Activated CD8-positive, alpha-beta T cell treated with anti-CD3 and anti-CD28 coated beads for 36 hours (primary cell): ENCODE results near the gene HERC2. TPM values are rescaled to one million over a fixed set of nuclear protein-coding genes. Genes with fewer than 3 reads are reported as not detected.
"Not testable (repeated sequence)": the region's sequence is repeated elsewhere in the genome, so short reads cannot be mapped to it uniquely, and the experiment has no call there.

Source experiments
- ATAC-seq: fragments of 200-7000 bp; cut with Tn5 transposase; one replicate; pipeline ENCODE4 v1.10.0; 2021; ENCODE audit warnings: mild to moderate bottlenecking, moderate library complexity
- CTCF ChIA-PET: fragments of 350-600 bp; sonication (Branson Sonifier 250); formaldehyde crosslinking; loops from one replicate; lab custom pipeline; 2021; ENCODE audit warnings: antibody characterized with exemption; lab: Charles Lee
- POLR2A ChIA-PET: fragments of 350-600 bp; sonication (Branson Sonifier 250); formaldehyde crosslinking; loops from one replicate; lab custom pipeline; 2021; ENCODE audit warnings: antibody characterized with exemption; lab: Charles Lee
- DNase-seq: peaks from one replicate; pipeline ENCODE4 v3.0.0-alpha.2; 2020
- H3K27ac Mint-ChIP-seq: one replicate; pipeline ENCODE4 v1.8.0; 2021; ENCODE audit warnings: mild to moderate bottlenecking, mixed read lengths
- H3K27me3 Mint-ChIP-seq: one replicate; pipeline ENCODE4 v1.8.0; 2021; ENCODE audit warnings: mixed read lengths
- H3K36me3 Mint-ChIP-seq: one replicate; pipeline ENCODE4 v1.8.0; 2021; ENCODE audit warnings: low read depth, mixed read lengths
- H3K4me1 Mint-ChIP-seq: one replicate; pipeline ENCODE4 v1.8.0; 2021; ENCODE audit warnings: low read depth, mixed read lengths
- H3K4me3 Mint-ChIP-seq: one replicate; pipeline ENCODE4 v1.8.0; 2021; ENCODE audit warnings: mild to moderate bottlenecking, moderate library complexity, mixed read lengths
- H3K9me3 Mint-ChIP-seq: one replicate; pipeline ENCODE4 v1.8.0; 2021; ENCODE audit warnings: mixed read lengths
- intact Hi-C: fragments of 100-400 bp; cut with micrococcal nuclease; formaldehyde crosslinking; loops from one replicate; pipeline ENCODE4 v1.10.0; 2022
- total RNA-seq, 2 experiments: library from RNA; stranded (reverse); gene quantifications; one replicate each; pipeline ENCODE4 v1.2.3, GENCODE V29; 2021
- TF ChIP-seq, protein P1 (sequence below): fragments of 200-600 bp; IDR thresholded peaks from one replicate; pipeline ENCODE4 v1.8.0; 2022; ENCODE audit warnings: antibody characterized with exemption, mild to moderate bottlenecking

Gene HERC2
- total RNA-seq, 2 experiments from 2014 or later, result 29.5 to 32.3 TPM

DNA sequence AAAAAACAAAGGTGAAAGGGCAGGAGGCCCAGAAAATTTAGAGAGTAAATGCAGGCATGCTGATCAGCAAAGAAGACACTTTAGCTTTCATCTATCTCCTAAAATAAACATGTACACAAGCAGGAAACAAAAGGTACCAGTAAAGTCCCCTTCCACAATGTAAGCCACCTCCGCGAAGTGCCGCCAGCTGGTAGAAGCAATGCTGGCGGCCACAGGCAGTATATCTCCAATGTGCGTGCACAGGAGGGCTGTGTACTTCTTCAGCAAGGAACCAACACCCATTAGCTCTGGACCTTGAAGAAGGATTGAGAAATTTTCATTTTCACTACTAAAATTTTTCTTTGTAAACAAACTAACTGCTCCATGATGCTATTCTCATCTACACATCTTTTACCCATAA is 75.4 kb downstream of the HERC2 start:
- DNase-seq, result no peak
- Mint-ChIP-seq H3K4me1 (no peaks in the 10 kb centered on the region), H3K36me3 (peaks cover 53% of the 10 kb centered on the region), H3K27ac (no peak overlapping the region), H3K9me3 (peaks cover 7% of the 10 kb centered on the region), H3K4me3 (no peak overlapping the region), H3K27me3 (no peaks in the 10 kb centered on the region)
- intact Hi-C loops, result no loop called here
- ChIA-PET CTCF (no interaction called here), POLR2A (no interaction called here)
- TF ChIP-seq, protein P1, sequence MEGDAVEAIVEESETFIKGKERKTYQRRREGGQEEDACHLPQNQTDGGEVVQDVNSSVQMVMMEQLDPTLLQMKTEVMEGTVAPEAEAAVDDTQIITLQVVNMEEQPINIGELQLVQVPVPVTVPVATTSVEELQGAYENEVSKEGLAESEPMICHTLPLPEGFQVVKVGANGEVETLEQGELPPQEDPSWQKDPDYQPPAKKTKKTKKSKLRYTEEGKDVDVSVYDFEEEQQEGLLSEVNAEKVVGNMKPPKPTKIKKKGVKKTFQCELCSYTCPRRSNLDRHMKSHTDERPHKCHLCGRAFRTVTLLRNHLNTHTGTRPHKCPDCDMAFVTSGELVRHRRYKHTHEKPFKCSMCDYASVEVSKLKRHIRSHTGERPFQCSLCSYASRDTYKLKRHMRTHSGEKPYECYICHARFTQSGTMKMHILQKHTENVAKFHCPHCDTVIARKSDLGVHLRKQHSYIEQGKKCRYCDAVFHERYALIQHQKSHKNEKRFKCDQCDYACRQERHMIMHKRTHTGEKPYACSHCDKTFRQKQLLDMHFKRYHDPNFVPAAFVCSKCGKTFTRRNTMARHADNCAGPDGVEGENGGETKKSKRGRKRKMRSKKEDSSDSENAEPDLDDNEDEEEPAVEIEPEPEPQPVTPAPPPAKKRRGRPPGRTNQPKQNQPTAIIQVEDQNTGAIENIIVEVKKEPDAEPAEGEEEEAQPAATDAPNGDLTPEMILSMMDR, result no peak
- no peak for ATAC-seq

GRCh38 chr15:28243901-28244300 is 78.1 kb downstream of the HERC2 start:
- POLR2A ChIA-PET, result no interaction called here
- CTCF ChIA-PET, result no interaction called here
- ATAC-seq (no peak), DNase-seq (no peak)
- H3K4me1 Mint-ChIP-seq, result no peaks in the 10 kb centered on the region
- TF ChIP-seq, protein P1, result no peak
- intact Hi-C loops, result no loop called here
- H3K27ac Mint-ChIP-seq, result no peak overlapping the region
- no peaks in the 10 kb centered on the region for H3K27me3 Mint-ChIP-seq
- H3K9me3 Mint-ChIP-seq, result peaks cover 7% of the 10 kb centered on the region
- no peak overlapping the region for H3K4me3 Mint-ChIP-seq
- peaks cover 48% of the 10 kb centered on the region for H3K36me3 Mint-ChIP-seq

DNA sequence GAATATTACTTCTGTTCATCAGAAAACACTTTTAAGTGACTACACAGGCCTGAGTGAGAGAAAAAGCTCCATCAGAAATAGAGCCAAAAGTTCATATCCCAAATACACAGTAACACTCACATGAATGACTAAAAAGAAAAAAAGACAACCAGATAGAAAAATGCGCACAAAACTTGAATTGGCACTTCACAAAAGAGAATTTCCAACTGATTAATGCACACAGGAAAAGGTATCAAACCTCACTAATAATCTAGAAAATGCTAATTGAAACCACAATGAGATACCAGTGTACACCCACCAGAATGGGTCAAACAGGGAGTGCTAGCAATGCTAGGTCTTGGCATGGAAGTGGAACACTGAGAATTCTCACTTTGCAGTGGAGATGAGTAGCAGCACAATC is 78.6 kb downstream of the HERC2 start:
- POLR2A ChIA-PET, result no interaction called here
- Mint-ChIP-seq H3K36me3 (peaks cover 43% of the 10 kb centered on the region), H3K27me3 (no peaks in the 10 kb centered on the region), H3K4me1 (no peaks in the 10 kb centered on the region), H3K27ac (no peak overlapping the region), H3K9me3 (peaks cover 7% of the 10 kb centered on the region), H3K4me3 (no peak overlapping the region)
- DNase-seq (no peak), ATAC-seq (no peak)
- CTCF ChIA-PET, result no interaction called here
- TF ChIP-seq, protein P1, result no peak
- intact Hi-C loops, result no loop called here

GRCh38 chr15:28238296-28238695 is 83.7 kb downstream of the HERC2 start:
- H3K27me3 Mint-ChIP-seq, intact Hi-C loops, H3K9me3 Mint-ChIP-seq, DNase-seq, H3K4me1 Mint-ChIP-seq, H3K27ac Mint-ChIP-seq, H3K4me3 Mint-ChIP-seq, CTCF ChIA-PET, ATAC-seq, POLR2A ChIA-PET: not testable (repeated sequence)
- H3K36me3 Mint-ChIP-seq, result peaks cover 31% of the 10 kb centered on the region

DNA sequence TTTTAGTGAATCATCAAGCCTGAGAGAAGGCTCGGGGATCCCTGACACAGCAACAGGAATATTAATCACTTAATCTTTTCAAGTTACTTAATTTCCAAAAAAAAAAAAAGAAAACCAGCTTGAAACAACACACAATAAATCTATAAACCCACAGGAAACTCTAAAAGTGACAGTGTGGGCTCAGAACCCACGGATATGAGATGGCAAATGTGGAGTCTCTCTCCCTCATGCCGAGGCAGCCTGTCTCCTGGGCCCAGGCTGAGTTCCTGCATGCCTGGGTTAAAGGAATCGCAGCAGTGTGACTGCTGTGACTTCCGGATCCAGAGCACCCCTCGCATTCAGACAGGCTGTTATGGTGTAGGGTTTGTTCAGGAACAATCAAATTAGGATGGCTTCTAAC is 90.2 kb downstream of the HERC2 start:
- intact Hi-C loops, H3K9me3 Mint-ChIP-seq, H3K4me3 Mint-ChIP-seq, H3K27ac Mint-ChIP-seq, ATAC-seq, POLR2A ChIA-PET, H3K27me3 Mint-ChIP-seq, H3K4me1 Mint-ChIP-seq, DNase-seq, CTCF ChIA-PET: not testable (repeated sequence)
- peaks cover 20% of the 10 kb centered on the region for H3K36me3 Mint-ChIP-seq

GRCh38 chr15:28231336-28231735 is 90.6 kb downstream of the HERC2 start:
- H3K4me1 Mint-ChIP-seq, ATAC-seq, CTCF ChIA-PET, POLR2A ChIA-PET, H3K27me3 Mint-ChIP-seq, H3K9me3 Mint-ChIP-seq, H3K27ac Mint-ChIP-seq, intact Hi-C loops, H3K4me3 Mint-ChIP-seq, DNase-seq: not testable (repeated sequence)
- peaks cover 24% of the 10 kb centered on the region for H3K36me3 Mint-ChIP-seq

- DNase-seq, H3K4me1 Mint-ChIP-seq, CTCF ChIA-PET, H3K27me3 Mint-ChIP-seq, POLR2A ChIA-PET, ATAC-seq, intact Hi-C loops, H3K4me3 Mint-ChIP-seq, H3K27ac Mint-ChIP-seq, H3K9me3 Mint-ChIP-seq: not testable (repeated sequence)
- H3K36me3 Mint-ChIP-seq, result peaks cover 38% of the 10 kb centered on the region
Measured at GRCh38 chr15:28228990-28229640, 92.9 kb downstream of the HERC2 start.
